HG03039 (cell line): ENCODE measurements around the gene SGO2.
"Not testable (repeated sequence)": the region's sequence is repeated elsewhere in the genome, so short reads cannot be mapped to it uniquely, and the experiment has no call there.

Source experiments
- ATAC-seq: cut with Tn5 transposase; IDR thresholded peaks from one replicate; pipeline ENCODE4 v1.9.1; 2021; ENCODE audit warnings: mild to moderate bottlenecking, moderate library complexity; ENCODE audit not compliant: unreplicated experiment

The SGO2 gene

GRCh38 chr2:200588076-200588678 lies 62.2 kb downstream of the SGO2 start:
- ATAC-seq, result no peak

- ATAC-seq, result no peak
Measured at GRCh38 chr2:200590090-200590489, 64.1 kb downstream of the SGO2 start.

GRCh38 chr2:200591308-200591707 lies 65.3 kb downstream of the SGO2 start:
- no peak for ATAC-seq

- no peak for ATAC-seq
Measured at GRCh38 chr2:200592406-200593075, 66.5 kb downstream of the SGO2 start.

- ATAC-seq, result no peak
Measured at GRCh38 chr2:200593905-200594304, 67.9 kb downstream of the SGO2 start.

GRCh38 chr2:200595913-200596312 lies 69.9 kb downstream of the SGO2 start:
- no peak for ATAC-seq

- ATAC-seq, result no peak
Measured at GRCh38 chr2:200596774-200597570, 71.0 kb downstream of the SGO2 start.

- no peak for ATAC-seq
Measured at GRCh38 chr2:200599206-200599605, 73.2 kb downstream of the SGO2 start.

GRCh38 chr2:200600549-200601225 lies 74.7 kb downstream of the SGO2 start:
- no peak for ATAC-seq

GRCh38 chr2:200602584-200602983 lies 76.6 kb downstream of the SGO2 start:
- ATAC-seq, result no peak

GRCh38 chr2:200603972-200604371 lies 78.0 kb downstream of the SGO2 start:
- no peak for ATAC-seq

- no peak for ATAC-seq
Measured at GRCh38 chr2:200604571-200605255, 78.7 kb downstream of the SGO2 start.

GRCh38 chr2:200608341-200609027 lies 82.5 kb downstream of the SGO2 start:
- ATAC-seq, result no peak

- ATAC-seq, result no peak
Measured at GRCh38 chr2:200609028-200609614, 83.1 kb downstream of the SGO2 start.

GRCh38 chr2:200610217-200610616 lies 84.2 kb downstream of the SGO2 start:
- ATAC-seq, result not testable (repeated sequence)

- no peak for ATAC-seq
Measured at GRCh38 chr2:200613692-200614091, 87.7 kb downstream of the SGO2 start.

GRCh38 chr2:200614249-200614648 lies 88.2 kb downstream of the SGO2 start:
- no peak for ATAC-seq

- no peak for ATAC-seq
Measured at GRCh38 chr2:200615247-200615646, 89.2 kb downstream of the SGO2 start.

- no peak for ATAC-seq
Measured at GRCh38 chr2:200616193-200616592, 90.2 kb downstream of the SGO2 start.

GRCh38 chr2:200616656-200617055 lies 90.6 kb downstream of the SGO2 start:
- no peak for ATAC-seq
